NOMO-1 (cell line): ENCODE results near the gene SFSWAP.
A peak's percentile ranks its signal among the peaks of the same experiment; 100 is the strongest.
"Not testable (repeated sequence)": the region's sequence is repeated elsewhere in the genome, so short reads cannot be mapped to it uniquely, and the experiment has no call there.

Source experiments
- DNase-seq, 2 experiments: peaks; one replicate each; lab custom pipeline; 2025; ENCODE audit not compliant: unreplicated experiment in 2 of 2; lab: John Stamatoyannopoulos, UW

Gene SFSWAP

DNA sequence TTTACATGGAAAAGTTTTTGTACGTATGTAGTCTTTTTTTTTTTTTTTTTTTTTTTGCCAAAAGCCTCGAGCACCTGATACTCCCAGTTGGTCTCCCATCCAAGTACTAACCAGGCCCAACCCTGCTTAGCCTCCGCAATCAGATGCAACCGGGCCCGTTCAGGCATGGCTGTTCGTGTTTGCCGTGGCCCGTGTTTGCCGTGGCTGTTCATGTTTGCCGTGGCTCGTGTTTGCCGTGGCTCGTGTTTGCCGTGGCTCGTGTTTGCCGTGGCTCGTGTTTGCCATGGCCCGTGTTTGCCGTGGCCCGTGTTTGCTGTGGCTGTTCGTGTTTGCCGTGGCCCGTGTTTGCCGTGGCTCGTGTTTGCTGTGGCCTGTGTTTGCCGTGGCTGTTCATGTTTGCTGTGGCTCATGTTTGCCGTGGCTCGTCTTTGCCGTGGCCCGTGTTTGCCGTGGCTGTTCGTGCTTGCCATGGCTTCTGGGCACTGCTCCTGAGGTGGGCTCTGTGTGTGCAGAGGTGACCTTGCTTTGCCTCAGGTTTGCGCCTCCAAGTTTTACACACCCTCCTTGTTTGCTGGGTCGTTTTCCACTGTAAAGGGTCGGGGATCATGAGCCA is 90.5 kb downstream of the SFSWAP start:
- DNase-seq = no peak

DNA sequence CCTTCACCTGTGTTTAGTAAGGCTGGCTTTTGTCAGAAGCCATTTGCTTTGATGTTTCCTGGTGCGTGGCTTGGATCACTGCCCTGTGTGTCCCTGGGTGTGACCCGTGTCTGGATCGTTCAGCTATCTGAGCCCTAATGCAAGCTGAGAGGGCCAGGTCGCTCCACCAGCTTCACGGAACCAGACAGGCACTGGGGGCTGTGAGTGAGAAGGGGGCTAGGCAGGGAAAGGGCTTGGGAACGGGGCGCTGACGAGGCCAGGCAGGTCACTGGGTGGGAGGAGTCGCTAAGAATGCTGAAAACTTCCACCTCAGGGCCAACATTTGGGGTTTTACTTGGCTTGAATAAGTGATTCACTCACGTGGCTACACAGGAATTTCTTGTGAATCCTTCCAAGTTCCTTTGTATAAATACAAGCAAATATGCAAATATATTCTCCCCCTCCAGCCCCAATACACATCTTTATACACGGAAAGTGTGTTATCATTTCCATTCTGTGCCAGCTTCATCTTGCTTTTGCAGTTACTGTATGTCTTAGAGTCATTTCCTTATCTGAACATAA is 93.2 kb downstream of the SFSWAP start:
- DNase-seq = no peak

DNA sequence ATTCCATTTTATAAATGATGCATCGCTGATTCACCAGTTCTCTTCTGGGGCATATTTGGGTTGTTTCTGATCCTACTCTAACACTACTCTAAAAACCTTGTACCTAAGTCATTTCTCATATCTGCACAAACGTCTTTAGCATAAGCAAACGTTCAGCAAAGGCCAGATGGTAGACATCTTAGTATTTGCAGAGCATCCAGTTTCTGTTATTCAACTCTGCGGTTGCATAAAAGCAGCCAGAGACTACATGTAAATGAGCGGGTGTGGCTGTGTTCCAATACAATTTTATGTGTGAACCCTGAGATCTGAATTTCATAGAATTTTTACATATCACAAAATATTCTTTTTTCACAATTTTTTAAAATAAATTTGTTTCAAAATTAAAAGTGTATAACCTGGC is 94.5 kb downstream of the SFSWAP start:
- no peak for DNase-seq

DNA sequence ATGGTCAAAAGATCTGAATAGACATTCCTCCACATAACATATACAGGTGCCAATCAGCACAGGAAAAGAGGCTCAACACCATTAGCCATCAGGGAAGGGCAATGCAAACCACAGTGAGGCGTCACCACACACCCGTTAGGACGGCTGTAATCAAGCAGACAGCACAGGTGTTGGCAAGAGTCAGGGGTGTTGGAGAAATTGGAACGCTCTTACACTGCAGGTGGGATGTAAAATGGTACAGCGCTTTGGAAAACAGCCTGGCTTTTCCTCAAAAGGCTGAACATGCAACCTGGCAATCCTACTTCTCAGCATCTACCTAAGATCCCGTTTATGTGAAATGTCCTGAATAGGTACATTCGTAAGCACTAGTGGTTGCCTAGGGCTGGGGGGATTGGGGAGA is 95.8 kb downstream of the SFSWAP start:
- no peak for DNase-seq

DNA sequence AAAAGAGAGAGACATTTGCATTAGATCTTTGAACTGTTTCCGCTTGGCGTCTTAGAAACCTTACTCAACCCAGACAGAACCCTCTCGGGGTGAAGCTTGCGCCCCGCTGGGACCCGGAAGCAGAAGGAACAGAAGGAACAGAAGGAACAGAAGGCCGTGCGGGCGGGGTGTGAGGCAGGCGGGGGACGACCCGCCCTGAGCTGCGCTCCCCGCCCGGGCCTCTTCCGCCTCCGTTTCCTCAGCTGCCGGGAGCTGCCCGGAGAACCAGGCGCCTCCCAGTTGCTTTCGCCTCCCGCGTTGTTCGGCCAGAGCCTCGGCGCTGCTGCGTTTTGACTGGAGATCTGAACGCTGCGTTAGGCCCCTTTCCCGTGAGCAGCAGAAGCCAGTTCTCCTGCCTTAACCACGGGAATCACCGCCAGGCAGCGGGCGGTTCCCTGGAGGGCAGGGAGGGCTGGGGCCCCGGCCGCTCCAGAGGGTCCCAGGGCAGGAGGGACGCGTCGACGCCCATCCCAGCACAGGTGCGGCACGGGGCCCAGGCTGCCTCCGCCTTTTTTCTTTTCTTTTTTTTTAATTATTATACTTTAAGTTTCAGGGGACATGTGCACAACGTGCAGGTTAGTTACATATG is 98.0 kb downstream of the SFSWAP start:
- DNase-seq = no peak

DNA sequence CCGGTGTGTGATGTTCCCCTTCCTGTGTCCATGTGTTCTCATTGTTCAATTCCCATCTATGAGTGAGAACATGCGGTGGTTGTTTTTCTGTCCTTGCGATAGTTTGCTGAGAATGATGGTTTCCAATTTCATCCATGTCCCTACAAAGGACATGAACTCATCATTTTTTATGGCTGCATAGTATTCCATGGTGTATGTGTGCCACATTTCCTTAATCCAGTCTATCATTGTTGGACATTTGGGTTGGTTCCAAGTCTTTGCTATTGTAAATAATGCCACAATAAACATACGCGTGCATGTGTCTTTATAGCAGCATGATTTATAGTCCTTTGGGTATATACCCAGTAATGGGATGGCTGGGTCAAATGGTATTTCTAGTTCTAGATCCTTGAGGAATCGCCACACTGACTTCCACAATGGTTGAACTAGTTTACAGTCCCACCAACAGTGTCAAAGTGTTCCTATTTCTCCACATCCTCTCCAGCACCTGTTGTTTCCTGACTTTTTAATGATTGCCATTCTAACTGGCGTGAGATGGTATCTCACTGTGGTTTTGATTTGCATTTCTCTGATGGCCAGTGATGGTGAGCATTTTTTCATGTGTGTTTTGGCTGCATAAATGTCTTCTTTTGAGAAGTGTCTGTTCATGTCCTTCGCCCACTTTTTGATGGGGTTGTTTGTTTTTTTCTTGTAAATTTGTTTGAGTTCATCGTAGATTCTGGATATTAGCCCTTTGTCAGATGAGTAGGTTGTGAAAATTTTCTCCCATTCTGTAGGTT is 98.8 kb downstream of the SFSWAP start:
- DNase-seq = not testable (repeated sequence)

DNA sequence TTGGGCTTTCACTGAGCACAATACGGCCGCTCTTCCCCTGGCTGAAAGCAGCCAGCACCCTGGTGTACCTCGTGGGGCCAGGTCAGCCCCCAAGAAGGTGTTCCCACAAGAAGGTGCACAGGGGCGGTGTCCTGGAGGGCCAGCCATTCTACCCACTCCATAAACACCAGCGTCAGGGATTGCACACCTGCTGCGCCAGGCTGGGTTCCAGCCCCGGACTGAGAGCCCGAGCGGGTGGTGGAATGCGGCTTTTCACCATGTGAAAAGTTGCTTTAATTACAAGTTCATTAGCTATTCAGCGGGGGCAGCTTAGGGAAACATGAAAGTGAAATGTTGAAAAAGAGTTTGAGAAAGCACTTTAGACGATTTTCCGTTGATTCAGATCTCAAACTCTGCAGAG is 99.8 kb downstream of the SFSWAP start:
- DNase-seq = no peak

DNA sequence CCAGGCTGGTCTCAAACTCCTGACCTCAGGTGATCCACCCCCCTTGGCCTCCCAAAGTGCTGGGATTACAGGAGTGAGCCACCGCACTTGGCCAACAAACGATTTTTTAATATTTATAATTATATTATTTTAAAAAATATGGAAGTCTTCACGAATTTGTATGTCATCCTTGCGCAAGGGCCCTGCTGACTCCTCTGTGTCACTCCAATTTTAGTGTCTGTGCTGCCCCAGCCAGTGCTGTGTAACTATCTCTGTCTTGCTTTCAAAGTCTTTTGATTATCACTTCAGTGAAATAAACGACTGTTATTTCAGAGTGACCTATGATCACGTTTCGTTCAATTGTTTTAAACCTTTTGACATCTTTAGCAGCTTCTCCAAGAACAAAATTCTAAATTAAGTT is 104.2 kb downstream of the SFSWAP start:
- peak in 1 of 2 experiments; percentile 4 for DNase-seq

DNA sequence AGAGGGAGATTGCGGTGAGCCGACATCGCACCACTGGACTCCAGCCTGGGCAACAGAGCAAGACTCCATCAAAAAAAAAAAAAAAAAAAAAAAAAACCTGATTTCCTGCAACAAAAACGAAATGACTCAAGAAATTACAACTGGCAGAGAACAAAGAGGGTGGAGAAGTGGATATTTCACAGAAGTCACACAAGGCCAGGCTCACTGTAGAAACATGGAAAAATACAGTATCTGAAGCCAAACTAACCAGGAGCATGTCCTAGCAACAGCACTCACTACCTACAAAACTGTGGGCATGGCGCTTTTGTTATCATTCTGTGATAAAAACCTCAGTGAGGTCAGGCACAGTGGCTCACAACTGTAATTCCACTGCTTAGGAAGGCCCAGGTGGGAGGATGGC is 105.6 kb downstream of the SFSWAP start:
- no peak for DNase-seq

DNA sequence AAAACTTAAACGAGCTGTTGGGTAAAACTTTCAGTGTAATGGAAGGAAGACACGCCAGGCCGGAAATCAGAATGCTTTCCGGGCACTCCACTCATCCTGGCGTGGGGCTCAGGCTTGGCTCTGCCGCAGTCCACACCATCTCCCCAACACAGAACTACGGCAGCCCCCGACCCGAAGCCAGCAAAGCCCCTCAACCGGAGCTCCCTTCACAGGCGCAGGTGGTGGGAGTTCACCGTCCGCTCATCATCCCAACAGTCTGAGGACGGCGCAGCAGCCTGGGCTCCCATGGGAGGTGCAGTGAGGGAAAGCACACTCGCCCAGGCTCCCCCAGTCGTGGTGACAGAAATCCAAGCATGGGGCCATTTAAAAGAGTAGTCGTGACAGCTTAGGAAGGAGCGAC is 106.4 kb downstream of the SFSWAP start:
- no peak for DNase-seq

DNA sequence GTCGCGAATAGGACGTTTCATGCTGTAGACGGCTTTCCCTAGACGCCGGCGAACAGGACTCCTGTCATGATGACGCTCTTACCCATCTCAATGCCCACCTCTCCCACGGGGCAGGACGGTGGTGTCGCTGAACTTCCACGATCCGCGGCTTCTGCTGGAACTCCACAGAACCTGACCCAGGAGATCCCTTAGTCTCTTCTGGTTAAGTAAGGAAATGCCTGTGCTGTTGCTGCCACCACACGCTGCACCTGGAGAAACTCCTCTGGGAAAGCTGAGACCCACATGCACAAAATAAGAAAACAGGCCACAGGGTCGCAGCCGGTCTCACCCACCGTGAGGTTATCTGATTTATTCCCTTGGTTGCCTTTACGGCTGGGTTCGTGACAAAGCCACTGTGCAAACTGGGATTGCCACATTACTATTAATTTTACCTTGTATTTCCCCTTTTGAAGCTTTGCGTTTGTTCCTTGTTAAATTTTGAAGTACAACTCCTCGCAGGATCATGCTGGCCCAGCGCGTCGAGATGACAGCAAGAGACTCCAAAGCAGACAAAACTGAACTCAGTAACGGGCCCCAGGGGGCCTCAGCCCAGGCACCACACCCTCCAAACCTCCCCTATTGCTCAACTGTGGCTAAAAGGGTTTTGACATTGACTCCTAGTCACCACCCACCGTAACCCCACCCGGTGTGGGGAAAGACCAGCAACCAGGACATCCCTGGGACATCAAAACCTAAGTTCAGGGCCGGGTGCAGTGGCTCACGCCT is 108.1 kb downstream of the SFSWAP start:
- peak; percentile 96 to 98 for DNase-seq

DNA sequence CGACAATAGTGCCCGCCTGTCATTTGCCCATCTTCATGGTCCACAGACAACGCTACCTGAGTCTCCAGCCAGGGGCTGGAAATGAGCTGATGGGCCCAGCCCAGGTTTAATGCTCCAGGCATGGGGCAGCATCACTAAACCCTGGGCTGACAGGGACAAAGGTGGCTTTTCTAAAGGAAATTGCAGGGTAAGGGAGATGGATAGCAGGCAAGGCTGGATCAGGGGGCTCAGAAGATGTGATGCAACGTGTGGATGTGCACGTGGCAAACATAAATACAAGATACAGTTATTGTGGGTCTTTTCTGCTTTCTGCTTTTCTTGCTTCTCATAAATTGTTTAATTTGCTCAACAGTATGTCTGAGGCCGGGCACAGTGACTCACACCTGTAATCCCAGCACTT is 113.6 kb downstream of the SFSWAP start:
- DNase-seq = no peak

DNA sequence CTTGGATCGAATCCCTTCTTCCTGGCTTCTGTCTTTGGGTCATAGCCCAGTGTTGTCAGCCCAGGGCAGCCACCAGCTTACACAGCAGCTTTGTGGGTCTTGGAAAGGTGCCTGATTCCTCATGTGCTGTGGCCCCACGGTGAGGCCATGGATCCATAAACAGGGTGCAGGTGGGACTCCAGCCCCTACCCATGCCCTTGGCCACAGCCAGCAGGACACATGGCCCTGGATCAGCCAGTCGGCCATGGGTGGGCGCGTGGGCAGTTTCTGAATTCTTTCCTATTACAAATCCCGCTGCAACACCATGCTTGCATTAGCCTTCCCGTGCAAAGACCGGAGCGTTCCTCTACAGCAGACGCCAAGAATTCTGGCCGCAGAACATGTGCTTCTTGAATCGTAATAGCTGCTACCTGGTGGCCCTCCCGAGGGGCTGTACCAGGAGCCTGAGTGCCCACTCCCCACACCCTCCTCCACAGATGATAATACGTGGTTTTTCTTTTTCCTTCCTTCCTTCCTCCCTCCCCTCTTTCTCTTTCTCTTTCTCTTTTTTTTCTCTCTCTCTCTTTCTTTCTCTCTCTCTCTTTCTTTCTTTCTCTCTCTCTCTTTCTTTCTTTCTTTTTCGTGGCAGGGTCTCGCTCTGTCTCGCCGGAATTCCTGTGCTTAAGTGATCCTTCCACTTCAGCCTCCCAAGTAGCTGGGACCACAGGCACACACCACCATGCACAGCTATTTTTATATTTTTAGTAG is 114.4 kb downstream of the SFSWAP start:
- no peak for DNase-seq

DNA sequence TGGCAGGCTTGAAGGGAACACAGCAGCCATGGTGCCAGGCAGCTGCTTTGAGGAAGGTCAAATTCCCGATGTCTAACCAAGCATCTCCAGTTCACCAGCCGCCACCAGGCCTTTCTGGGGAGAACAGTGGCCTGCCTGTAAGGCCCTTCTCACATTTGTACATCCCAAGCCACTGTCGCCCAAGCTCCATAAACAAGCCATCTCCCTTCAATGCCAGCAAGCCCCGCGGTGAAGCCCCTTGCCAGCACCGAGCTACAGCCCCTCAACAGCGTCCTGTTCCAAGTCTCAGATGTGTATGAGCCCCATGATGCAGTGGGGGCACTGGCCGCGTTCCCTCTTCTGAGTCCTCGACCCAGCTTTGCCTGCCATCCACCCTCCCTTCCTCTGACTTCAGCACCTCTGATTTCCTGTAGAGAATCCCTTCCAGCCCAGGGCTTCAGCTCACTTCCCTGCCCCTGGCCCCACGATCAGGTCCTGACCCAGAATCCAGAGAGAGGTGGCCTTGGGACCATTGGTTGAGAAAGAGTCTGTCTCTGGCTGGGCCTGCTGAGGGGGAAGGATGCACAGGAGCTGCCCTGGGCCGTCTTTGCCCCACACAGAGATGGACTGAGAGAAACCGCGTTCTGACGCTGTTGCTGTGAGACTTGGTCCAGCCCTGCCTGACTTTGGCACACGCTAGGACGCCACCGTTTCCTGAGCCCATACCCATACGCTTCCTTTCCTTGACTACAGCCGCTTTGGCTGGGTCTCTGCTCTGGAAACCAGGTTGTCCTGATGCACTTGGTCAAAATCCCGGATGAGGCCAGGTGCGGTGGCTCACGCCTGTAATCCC is 115.4 kb downstream of the SFSWAP start:
- no peak for DNase-seq

DNA sequence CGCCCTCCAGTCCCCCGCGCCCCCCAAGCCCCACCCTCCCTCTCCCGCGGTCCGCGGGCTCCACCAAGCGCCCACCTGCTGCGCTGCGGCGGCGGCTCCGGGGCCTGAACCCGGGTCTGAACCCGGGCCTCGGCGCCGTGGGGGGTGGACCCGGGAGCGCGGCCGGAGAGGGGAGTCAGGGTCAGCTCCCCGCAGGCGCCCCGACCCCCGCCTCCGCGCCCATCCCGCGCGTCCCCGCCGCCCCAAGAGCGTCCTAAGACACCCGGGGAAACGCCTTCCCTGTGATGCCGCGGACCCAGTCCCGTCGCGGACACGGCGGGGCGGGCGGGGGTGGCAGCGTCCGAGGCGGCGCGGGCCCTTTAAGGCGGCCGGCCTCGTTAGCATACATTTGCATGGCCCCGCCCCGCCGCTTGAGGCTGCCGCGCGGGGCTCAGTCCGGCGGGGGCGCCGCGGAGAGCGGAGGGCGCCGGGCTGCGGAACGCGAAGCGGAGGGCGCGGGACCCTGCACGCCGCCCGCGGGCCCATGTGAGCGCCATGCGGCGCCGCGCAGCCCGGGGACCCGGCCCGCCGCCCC is 117.2 kb downstream of the SFSWAP start, which contains the start of gene MMP17:
TSS of gene MMP17 (plus strand) at position 433 of the 574 bp plus-strand sequence. CDS start at position 535, 102 bp downstream.
- DNase-seq = peak; percentile 72 to 82

DNA sequence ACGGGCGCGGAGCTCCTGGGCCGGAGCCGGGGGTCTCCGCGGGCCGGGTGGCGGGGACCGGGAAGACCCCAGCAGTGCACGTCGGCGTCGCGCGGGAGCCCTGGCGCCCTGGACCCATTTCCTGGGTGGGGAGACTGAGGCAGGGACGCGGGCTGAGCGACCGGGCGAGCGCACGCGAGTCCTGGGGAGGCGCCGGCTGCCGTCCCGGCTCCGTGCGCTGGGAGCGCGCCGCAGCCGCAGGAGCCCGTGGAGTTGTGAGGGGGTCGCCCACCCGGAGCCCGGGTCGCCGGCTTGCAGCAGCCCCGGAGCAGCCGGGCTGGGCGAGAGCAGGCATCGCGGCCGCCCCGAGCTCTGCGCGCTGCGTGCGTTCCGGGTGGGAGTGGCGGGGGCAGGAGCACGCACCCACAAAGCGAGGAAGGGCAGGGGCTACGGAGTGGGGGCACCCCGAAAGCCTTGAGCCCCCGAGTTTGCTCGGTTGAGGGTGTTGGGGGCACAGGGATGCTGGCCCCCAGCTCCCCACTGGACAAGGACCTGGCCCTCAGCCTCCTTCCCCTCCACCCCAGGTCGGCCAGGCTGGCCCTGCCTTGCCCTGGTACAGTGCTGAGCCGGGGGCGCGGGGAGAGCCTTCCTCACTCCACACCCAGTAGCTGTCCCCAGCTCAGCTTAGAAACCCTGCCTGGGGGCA is 117.9 kb downstream of the SFSWAP start:
- peak; percentile 45 to 46 for DNase-seq

DNA sequence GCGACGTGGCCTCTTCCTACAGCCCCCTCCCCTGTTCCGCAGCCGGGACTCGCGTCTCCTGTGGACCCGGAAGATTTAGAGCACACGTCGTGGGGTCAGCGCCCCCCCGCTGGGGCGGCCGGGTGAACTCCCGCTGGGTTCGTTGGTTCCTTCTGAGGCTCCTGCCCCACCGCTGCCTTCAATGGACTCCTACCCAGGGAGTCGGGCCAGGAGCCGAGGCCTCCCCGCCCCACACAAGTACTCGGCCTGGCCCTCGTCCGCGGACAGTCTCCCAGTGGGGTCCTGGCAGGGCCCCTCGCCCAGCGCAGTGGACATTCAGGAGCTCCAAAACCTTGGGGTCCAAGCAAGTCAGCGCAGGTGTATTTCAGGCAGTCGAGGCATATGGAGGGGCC is 118.5 kb downstream of the SFSWAP start:
- DNase-seq = peak; percentile 45 to 46

DNA sequence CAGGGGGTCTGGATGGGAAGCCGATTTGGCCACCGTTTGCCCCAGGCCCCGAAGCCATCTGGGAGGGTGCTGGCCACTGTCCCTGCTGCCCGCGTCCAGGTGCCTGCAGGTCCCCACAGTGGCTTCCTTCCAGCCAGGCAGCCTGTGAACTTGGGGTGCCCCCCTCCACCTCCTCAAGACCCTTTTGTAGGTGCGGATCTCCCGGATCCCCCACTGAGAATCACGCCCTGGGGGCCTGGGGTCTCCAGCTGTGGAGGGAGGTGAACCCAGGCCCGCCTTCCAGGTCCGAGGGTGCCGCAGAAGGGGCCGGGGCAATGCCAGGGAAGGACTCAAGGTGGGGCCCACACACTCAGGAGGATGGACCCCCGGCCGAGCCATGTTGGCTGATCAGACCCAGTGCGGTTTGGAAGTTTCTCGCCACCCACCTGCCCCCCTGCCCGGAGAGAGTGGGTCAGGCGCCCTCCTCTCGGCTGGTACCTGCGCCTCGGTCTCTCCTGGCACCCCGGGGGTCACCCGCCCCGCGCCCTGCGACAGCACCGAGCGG is 119.0 kb downstream of the SFSWAP start:
- no peak for DNase-seq
